ENCODE data around the gene SPEN.

GRCh38 chr1:15884477-15884876 lies 37.0 kb downstream of the SPEN start:
- no peak for TF ChIP-seq CTCF (IDR thresholded peaks at IDR 0.05; ENCODE audit: low read length)
- TF ChIP-seq EZH2 (IDR thresholded peaks at IDR 0.05; ENCODE audit: borderline replicate concordance, low read length) = no peak
